Endothelial cell of umbilical vein (primary cell): ENCODE results near the gene AMIGO3. TPM values are rescaled to one million over a fixed set of nuclear protein-coding genes. Genes with fewer than 3 reads are reported as not detected.
A peak's percentile ranks its signal among the peaks of the same experiment; 100 is the strongest.

ENCODE experiments used
- BruUV-seq: library from RNA; stranded (reverse); fragments of 400-500 nt; replicated peaks from 2 replicates; lab custom pipeline; 2021; lab: Mats Ljungman, UMichigan
- CTCF ChIA-PET: fragments of 300-600, 350-600 bp; sonication (Branson Sonifier 250); formaldehyde crosslinking; loops from one replicate; lab custom pipeline; 2021; ENCODE audit warnings: antibody characterized with exemption, inconsistent platforms; lab: Charles Lee
- POLR2A ChIA-PET: fragments of 300-600, 350-600 bp; sonication (Branson Sonifier 250); formaldehyde crosslinking; loops from one replicate; lab custom pipeline; 2021; ENCODE audit warnings: antibody characterized with exemption, inconsistent platforms; lab: Charles Lee
- DNase-seq: peaks from one replicate; pipeline ENCODE4 v3.0.0-alpha.2; 2011; ENCODE audit warnings: low read depth, low spot score
- FAIRE-seq: peaks from 2 replicates; lab custom pipeline; 2011; peaks lifted over from hg19 to GRCh38; lab: Jason Lieb, UNC
- H2AFZ ChIP-seq: 2 replicates; pipeline ENCODE4 v1.6.0; 2012; ENCODE audit warnings: low read depth, low read length, control low read depth, inconsistent platforms
- H3K27ac ChIP-seq: 2 replicates; pipeline ENCODE4 v1.5.1; 2011; ENCODE audit warnings: low read depth, mild to moderate bottlenecking, control low read depth, low read length, moderate library complexity; ENCODE audit not compliant: insufficient read depth
- H3K27me3 ChIP-seq, 2 experiments: 2 replicates each; pipeline versions ENCODE4 v1.6.0 to v1.6.1; 2011; ENCODE audit warnings: low read length in 2 of 2, mixed read lengths in 1 of 2; ENCODE audit not compliant: control insufficient read depth in 2 of 2, insufficient read depth in 2 of 2
- H3K36me3 ChIP-seq, 2 experiments: 2 replicates in 1 of 2; 3 replicates in 1 of 2; pipeline ENCODE4 v1.5.1; 2011; ENCODE audit warnings: low read length in 2 of 2, mild to moderate bottlenecking in 1 of 2, moderate library complexity in 1 of 2; ENCODE audit not compliant: control insufficient read depth in 2 of 2, insufficient read depth in 2 of 2; ENCODE audit errors: extremely low read depth in 1 of 2
- H3K4me1 ChIP-seq: 3 replicates; pipeline ENCODE4 v1.5.1; 2011; ENCODE audit warnings: mild to moderate bottlenecking, low read length; ENCODE audit not compliant: control insufficient read depth, insufficient read depth; ENCODE audit errors: extremely low read depth
- H3K4me2 ChIP-seq: 2 replicates; pipeline ENCODE4 v1.6.1; 2011; ENCODE audit warnings: low read length, control low read depth, mixed read lengths; ENCODE audit not compliant: insufficient read depth
- H3K4me3 ChIP-seq, 3 experiments: fragments of 200-600 bp in 1 of 3; sonication (generic), shearing (Covaris generic) in 1 of 3; replicated peaks in 1 of 3; 2 replicates each; pipeline ENCODE4 v1.5.1; 2011 to 2016; ENCODE audit warnings: control low read depth in 3 of 3, low read length in 3 of 3, mild to moderate bottlenecking in 2 of 3, inconsistent platforms in 1 of 3, low read depth in 1 of 3, moderate library complexity in 1 of 3; ENCODE audit not compliant: insufficient read depth in 1 of 3
- H3K79me2 ChIP-seq: 2 replicates; pipeline ENCODE4 v1.6.0; 2012; ENCODE audit warnings: low read length, inconsistent platforms; ENCODE audit not compliant: control insufficient read depth, insufficient read depth
- H3K9ac ChIP-seq: replicated peaks from 2 replicates; pipeline ENCODE3; 2011; ENCODE audit warnings: low read length, control low read depth; ENCODE audit not compliant: insufficient read depth; ENCODE audit errors: extremely low read depth
- H3K9me1 ChIP-seq: replicated peaks from 3 replicates; pipeline ENCODE4 v1.6.0; 2011; ENCODE audit warnings: mild to moderate bottlenecking, low read length; ENCODE audit not compliant: control insufficient read depth, insufficient read depth; ENCODE audit errors: extremely low read depth
- H3K9me3 ChIP-seq: replicated peaks from 2 replicates; pipeline ENCODE4 v1.5.1; 2012; ENCODE audit warnings: low read length, inconsistent platforms; ENCODE audit not compliant: control insufficient read depth, insufficient read depth
- H4K20me1 ChIP-seq: replicated peaks from 2 replicates; pipeline ENCODE3; 2011; ENCODE audit warnings: mild to moderate bottlenecking, low read length; ENCODE audit not compliant: control insufficient read depth, insufficient read depth; ENCODE audit errors: extremely low read depth
- EZH2 ChIP-seq: IDR thresholded peaks from 2 replicates; pipeline ENCODE4 v1.6.1; 2012; ENCODE audit warnings: borderline replicate concordance, low read depth, mild to moderate bottlenecking, moderate library complexity, low read length, inconsistent platforms; ENCODE audit not compliant: severe bottlenecking
- FOS ChIP-seq: IDR thresholded peaks from 2 replicates; pipeline ENCODE4 v1.6.1; 2011; ENCODE audit warnings: mild to moderate bottlenecking, low read length, moderate library complexity, borderline replicate concordance; ENCODE audit not compliant: insufficient read depth
- GATA2 ChIP-seq: IDR thresholded peaks from 2 replicates; pipeline ENCODE4 v1.7.0; 2011; ENCODE audit warnings: low read depth, mild to moderate bottlenecking, moderate library complexity, mixed read lengths, low read length; ENCODE audit not compliant: insufficient read length, insufficient read depth
- JUN ChIP-seq: IDR thresholded peaks from 2 replicates; pipeline ENCODE4 v1.6.1; 2011; ENCODE audit warnings: borderline replicate concordance, low read depth; ENCODE audit not compliant: insufficient read length, insufficient read depth
- MYC ChIP-seq: IDR thresholded peaks from one replicate; pipeline ENCODE4 v1.6.1; 2011; ENCODE audit warnings: mild to moderate bottlenecking, low read depth, low read length
- POLR2A ChIP-seq: IDR thresholded peaks from 2 replicates; pipeline ENCODE4 v1.6.1; 2012; ENCODE audit warnings: low read depth, mild to moderate bottlenecking, control low read depth, low read length
- POLR2AphosphoS5 ChIP-seq: IDR thresholded peaks from 2 replicates; pipeline ENCODE4 v1.6.1; 2012; ENCODE audit warnings: low read depth, mild to moderate bottlenecking, control low read depth, low read length, moderate library complexity; ENCODE audit not compliant: insufficient read depth
- dilution Hi-C: fragments of 300-500 bp; cut with MboI; formaldehyde crosslinking; loops from one replicate; pipeline ENCODE4 v1.15.0; 2019; ENCODE audit warnings: low sequenced_read_pairs; ENCODE audit not compliant: extremely low pct_ligation_motif_present
- intact Hi-C: fragments of 100-400 bp; cut with micrococcal nuclease; formaldehyde crosslinking; loops from one replicate; pipeline ENCODE4 v1.10.0; 2022
- polyA plus RNA-seq, 4 experiments: library from polyadenylated mRNA; depleted of rRNA in 3 of 4; stranded (reverse) in 3 of 4; unstranded in 1 of 4; fragments of >200 nt; gene quantifications; 2 replicates each; pipeline versions ENCODE4 v1.2.1 to v1.2.3, GENCODE V29; 2011 to 2012; ENCODE audit warnings: missing spikeins in 1 of 4
- total RNA-seq: library from RNA; stranded (reverse); gene quantifications from 2 replicates; pipeline ENCODE4 v1.2.3, GENCODE V29; 2021
- TF ChIP-seq, protein P1 (sequence below), 2 donors: IDR thresholded peaks; 1 replicate in 1 of 2; 2 replicates in 1 of 2; pipeline ENCODE4 v1.5.1; 2011; ENCODE audit warnings: low read length in 2 of 2, mild to moderate bottlenecking in 2 of 2, moderate library complexity in 2 of 2, control low read depth in 1 of 2, inconsistent platforms in 1 of 2, low read depth in 1 of 2; ENCODE audit not compliant: insufficient read depth in 1 of 2; ENCODE audit errors: extremely low read depth in 1 of 2
- TF ChIP-seq, protein P2 (sequence below): IDR thresholded peaks from 2 replicates; pipeline ENCODE4 v1.6.1; 2011; ENCODE audit not compliant: insufficient read depth, insufficient read length

Gene AMIGO3
- total and polyA plus RNA-seq, 2 donors (not counting 3 experiments of a cell fraction or from before 2014, with no cell fraction given): 0.21 TPM; not detected in 1

DNA sequence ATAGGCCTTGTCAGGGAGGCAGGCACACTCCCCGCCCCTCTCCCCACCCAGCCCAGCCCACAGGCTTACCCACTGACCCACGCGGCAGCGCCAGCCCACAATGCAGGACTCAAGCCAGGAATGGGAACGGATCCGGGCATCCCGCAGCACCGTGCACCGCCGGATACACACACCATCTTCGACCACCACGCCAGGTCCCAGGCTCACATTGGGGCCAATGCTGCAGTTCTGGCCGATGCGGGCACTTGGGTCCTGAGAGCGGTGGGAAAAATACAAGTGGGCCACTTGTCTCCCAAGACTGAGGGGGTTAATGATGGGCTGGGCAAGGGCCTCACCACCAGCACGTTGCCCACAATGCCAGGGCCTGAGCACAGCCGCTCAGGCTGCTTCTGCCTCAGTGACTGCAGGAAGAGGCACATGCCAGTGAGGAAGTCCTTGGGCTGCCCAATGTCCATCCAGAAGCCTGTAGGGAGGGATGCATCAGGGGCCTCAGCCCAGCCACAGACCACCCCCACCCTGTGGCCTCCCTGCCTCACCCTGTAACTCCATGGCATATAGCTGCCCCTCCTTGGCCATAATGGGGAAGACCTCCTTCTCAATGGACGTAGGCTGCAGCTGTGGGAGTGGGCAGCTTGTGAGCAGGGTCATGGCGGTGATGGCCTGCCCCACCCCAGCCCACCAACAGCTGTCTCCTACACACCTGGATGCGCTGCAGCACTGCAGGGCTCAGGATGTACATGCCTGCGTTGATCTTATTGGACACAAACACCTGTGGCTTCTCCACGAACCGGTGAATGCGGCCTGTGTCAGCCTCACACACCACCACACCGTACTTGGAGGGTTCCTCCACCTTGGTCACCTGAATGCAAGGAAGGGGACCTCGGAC is 2.7 kb upstream of the AMIGO3 start:
- Histone ChIP-seq H3K4me3 (peak overlapping the region in 1 of 3 experiments; percentile 81), H3K4me2 (peak overlapping the region; percentile 83), H3K27me3 (no peaks in the 10 kb centered on the region), H4K20me1 (no peaks in the 10 kb centered on the region), H3K9me3 (no peaks in the 10 kb centered on the region), H2AFZ (no peak overlapping the region), H3K4me1 (peaks cover 19% of the 10 kb centered on the region), H3K36me3 (peaks cover 3 to 32% of the 10 kb centered on the region in 2 experiments), H3K27ac (no peak overlapping the region), H3K9me1 (no peaks in the 10 kb centered on the region), H3K79me2 (peaks cover 13% of the 10 kb centered on the region), H3K9ac (no peak overlapping the region)
- dilution Hi-C loops (no loop called here), intact Hi-C loops (loop anchor here (10.0 kb wide), 1 partner anchor 363 kb away; the partner anchor contains the start of gene RBM5)
- ChIA-PET POLR2A (no interaction called here), CTCF (interaction anchor here (1.0 to 2.9 kb wide), 3 partner anchors 116 to 182 kb away, joined by 3 to 9 read pairs (median 3); no protein-coding TSS in a partner anchor)
- BruUV-seq: no TSS peak
- FAIRE-seq (no peak), DNase-seq (no peak)
- TF ChIP-seq GATA2 (no peak), EZH2 (no peak), POLR2A (no peak), POLR2AphosphoS5 (no peak), JUN (no peak), MYC (no peak), FOS (no peak)
- TF ChIP-seq, protein P1, sequence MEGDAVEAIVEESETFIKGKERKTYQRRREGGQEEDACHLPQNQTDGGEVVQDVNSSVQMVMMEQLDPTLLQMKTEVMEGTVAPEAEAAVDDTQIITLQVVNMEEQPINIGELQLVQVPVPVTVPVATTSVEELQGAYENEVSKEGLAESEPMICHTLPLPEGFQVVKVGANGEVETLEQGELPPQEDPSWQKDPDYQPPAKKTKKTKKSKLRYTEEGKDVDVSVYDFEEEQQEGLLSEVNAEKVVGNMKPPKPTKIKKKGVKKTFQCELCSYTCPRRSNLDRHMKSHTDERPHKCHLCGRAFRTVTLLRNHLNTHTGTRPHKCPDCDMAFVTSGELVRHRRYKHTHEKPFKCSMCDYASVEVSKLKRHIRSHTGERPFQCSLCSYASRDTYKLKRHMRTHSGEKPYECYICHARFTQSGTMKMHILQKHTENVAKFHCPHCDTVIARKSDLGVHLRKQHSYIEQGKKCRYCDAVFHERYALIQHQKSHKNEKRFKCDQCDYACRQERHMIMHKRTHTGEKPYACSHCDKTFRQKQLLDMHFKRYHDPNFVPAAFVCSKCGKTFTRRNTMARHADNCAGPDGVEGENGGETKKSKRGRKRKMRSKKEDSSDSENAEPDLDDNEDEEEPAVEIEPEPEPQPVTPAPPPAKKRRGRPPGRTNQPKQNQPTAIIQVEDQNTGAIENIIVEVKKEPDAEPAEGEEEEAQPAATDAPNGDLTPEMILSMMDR (IDR thresholded peaks at IDR 0.05; ENCODE audit: extremely low read depth in 1 of 2, insufficient read depth in 1 of 2, low read depth in 1 of 2, low read length in 2 of 2): no peak
- TF ChIP-seq, protein P2, sequence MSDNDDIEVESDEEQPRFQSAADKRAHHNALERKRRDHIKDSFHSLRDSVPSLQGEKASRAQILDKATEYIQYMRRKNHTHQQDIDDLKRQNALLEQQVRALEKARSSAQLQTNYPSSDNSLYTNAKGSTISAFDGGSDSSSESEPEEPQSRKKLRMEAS: no peak
